ENCODE measurements around the gene MGMT. TPM values are rescaled to one million over a fixed set of nuclear protein-coding genes. Genes with fewer than 3 reads are reported as not detected.

The MGMT gene
- total RNA-seq, 6 experiments from 2014 or later: 8.9 to 18.0 (median 10.0) TPM

DNA sequence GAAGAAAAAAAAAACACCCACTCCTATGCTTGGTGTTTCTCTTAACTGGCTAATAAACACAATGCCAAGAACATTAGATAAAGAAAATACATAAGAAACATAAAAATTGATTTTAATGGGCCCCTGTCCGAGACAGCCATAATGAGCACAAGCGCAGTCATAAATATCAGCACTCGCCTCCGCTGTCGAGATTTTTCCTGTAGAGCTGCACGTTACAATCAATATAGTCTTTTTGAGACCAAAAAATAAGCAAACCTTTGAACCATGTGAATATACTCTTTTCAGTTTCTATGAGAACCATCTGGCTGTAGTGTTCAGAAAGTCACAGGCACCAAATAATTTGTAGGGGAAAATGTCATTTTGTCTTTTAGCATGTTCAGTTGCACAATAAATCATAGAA, 70.1 kb downstream of the MGMT start:
- no peaks in the 10 kb centered on the region; the same call in 1 of the 2 replicates for H3K9me3 Mint-ChIP-seq
- H3K36me3 Mint-ChIP-seq (ENCODE audit: low read depth): peaks cover 7% of the 10 kb centered on the region
- H3K27ac Mint-ChIP-seq: no peak overlapping the region
- H3K4me3 Mint-ChIP-seq: no peak overlapping the region
- peaks cover under 1% of the 10 kb centered on the region for H3K4me1 Mint-ChIP-seq (ENCODE audit: low read depth)
- TF ChIP-seq, protein P1, sequence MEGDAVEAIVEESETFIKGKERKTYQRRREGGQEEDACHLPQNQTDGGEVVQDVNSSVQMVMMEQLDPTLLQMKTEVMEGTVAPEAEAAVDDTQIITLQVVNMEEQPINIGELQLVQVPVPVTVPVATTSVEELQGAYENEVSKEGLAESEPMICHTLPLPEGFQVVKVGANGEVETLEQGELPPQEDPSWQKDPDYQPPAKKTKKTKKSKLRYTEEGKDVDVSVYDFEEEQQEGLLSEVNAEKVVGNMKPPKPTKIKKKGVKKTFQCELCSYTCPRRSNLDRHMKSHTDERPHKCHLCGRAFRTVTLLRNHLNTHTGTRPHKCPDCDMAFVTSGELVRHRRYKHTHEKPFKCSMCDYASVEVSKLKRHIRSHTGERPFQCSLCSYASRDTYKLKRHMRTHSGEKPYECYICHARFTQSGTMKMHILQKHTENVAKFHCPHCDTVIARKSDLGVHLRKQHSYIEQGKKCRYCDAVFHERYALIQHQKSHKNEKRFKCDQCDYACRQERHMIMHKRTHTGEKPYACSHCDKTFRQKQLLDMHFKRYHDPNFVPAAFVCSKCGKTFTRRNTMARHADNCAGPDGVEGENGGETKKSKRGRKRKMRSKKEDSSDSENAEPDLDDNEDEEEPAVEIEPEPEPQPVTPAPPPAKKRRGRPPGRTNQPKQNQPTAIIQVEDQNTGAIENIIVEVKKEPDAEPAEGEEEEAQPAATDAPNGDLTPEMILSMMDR (IDR thresholded peaks at IDR 0.05): no peak
- peaks cover 1% of the 10 kb centered on the region for H3K27me3 Mint-ChIP-seq (ENCODE audit: insufficient read depth)
- no peak for DNase-seq

DNA sequence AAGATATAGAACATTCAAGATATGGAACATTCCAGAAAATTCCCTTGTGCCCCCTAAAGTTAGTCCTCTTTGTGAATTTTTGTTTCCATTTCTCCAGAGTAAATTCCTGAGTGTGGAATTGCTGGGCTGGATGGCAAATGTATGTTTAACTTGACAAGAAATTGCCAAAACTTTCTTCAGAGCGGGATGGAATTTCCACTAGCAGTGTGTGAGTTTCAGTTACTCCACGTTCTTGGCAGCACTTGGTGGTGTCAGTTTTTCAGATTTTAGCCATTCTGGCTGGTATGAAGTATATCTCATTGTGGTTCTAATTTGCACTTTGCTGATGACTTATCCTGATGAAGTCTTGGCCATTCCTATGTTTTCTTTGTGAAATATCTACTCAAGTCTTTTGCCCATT, 71.2 kb downstream of the MGMT start:
- Mint-ChIP-seq H3K36me3 (ENCODE audit: low read depth) (peaks cover 13% of the 10 kb centered on the region), H3K27ac (no peak overlapping the region), H3K27me3 (ENCODE audit: insufficient read depth) (peaks cover 6% of the 10 kb centered on the region), H3K4me3 (no peak overlapping the region), H3K9me3 (no peaks in the 10 kb centered on the region; the same call in 1 of the 2 replicates), H3K4me1 (ENCODE audit: low read depth) (no peaks in the 10 kb centered on the region)
- DNase-seq: no peak
- TF ChIP-seq, protein P1 (IDR thresholded peaks at IDR 0.05): no peak

DNA sequence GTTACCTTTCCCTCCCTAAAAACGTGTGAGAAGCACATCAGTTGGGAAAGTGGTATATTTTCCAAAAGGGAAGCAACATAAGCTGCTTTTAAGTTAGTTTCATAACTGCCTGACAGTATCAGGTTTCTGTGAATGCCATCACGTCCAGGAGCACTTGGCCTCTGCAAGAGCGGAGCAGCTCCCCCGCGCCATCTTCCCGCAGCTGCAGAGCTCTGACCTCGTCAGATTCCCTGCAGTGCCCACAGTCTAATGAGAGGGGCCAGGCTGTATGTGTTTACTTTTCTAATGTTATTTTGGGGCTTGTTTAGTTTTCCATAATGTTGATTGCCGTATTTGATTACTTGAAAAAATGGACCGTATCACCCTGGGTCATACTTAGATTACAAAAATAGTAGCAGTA, 74.2 kb downstream of the MGMT start:
- H3K27ac Mint-ChIP-seq: no peak overlapping the region

DNA sequence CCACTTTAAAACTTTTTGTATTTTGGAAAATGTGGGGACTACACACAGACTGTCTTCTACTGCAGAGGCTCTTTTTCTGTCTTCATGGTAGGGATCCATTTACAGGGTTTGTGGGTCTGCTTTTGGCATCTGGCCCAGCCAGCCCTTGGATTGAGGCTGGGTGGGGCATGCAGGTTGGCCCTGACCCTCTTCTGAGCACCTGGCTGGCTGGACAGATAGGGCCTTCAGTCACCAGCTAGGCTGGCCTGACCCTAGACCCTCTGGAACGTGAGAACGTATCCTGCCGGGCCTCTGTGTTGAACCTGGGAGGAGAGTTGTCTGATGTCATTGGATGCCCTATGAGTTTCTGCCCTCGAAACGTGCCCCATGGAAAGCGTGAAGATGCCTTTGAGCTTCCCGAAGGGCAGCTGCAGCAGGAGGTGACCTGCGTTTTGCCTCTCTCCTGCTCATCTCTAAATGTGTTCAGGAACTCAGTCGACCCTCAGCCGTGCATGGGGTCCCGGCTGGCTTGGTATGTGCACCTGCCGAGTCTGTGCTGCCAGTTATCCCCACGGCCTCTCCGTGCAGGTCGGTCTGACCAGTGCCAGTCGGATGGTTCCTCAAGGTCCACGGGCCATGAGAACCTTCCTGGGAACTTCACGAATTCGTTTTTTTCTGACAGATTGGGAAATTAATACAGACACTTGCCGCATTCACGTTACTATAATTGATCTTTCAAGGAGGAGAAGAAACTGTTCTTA, 74.9 kb downstream of the MGMT start:
- H3K4me3 Mint-ChIP-seq: no peak overlapping the region
- DNase-seq: no peak
- no peaks in the 10 kb centered on the region; the same call in 1 of the 2 replicates for H3K9me3 Mint-ChIP-seq
- H3K4me1 Mint-ChIP-seq (ENCODE audit: low read depth): no peaks in the 10 kb centered on the region
- H3K27ac Mint-ChIP-seq: no peak overlapping the region
- peaks cover 6% of the 10 kb centered on the region for H3K27me3 Mint-ChIP-seq (ENCODE audit: insufficient read depth)
- TF ChIP-seq, protein P1 (IDR thresholded peaks at IDR 0.05): no peak
- peaks cover 8% of the 10 kb centered on the region for H3K36me3 Mint-ChIP-seq (ENCODE audit: low read depth)

More for the DNA sequence above, 74.2 kb downstream of the MGMT start:
- Mint-ChIP-seq H3K27me3 (ENCODE audit: insufficient read depth) (peaks cover 6% of the 10 kb centered on the region), H3K4me1 (ENCODE audit: low read depth) (no peaks in the 10 kb centered on the region), H3K4me3 (no peak overlapping the region), H3K36me3 (ENCODE audit: low read depth) (peaks cover 8% of the 10 kb centered on the region), H3K9me3 (no peaks in the 10 kb centered on the region; the same call in 1 of the 2 replicates)
- DNase-seq: no peak
- TF ChIP-seq, protein P1 (IDR thresholded peaks at IDR 0.05): no peak

DNA sequence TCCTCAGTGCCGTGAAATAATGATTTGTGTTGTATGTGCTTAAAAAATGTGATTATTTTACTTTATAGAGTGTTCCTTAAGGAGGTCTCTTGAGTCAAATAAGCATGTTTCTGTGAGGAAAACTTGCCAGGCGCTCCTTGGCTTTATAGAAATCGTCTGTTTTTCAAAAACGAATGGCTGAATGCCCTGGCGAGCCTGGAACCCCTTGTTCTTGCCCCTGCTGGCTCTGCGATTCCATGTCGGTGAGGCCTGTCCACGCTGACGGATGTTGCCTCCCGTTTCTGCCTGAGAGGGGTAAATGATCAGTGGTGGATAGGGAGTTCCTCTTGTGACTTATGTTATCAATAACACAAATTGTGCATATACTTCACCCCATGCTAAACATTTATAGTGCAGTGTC, 75.5 kb downstream of the MGMT start:
- Mint-ChIP-seq H3K36me3 (ENCODE audit: low read depth) (peaks cover 8% of the 10 kb centered on the region), H3K4me1 (ENCODE audit: low read depth) (no peaks in the 10 kb centered on the region; the same call in 1 of the 2 replicates), H3K27me3 (ENCODE audit: insufficient read depth) (peaks cover 6% of the 10 kb centered on the region)

More for the DNA sequence above, 75.5 kb downstream of the MGMT start:
- no peak for DNase-seq
- Mint-ChIP-seq H3K27ac (no peak overlapping the region), H3K9me3 (no peaks in the 10 kb centered on the region; the same call in 1 of the 2 replicates), H3K4me3 (no peak overlapping the region)
- TF ChIP-seq, protein P1 (IDR thresholded peaks at IDR 0.05): no peak

All from HFFc6 (cell line).